C4-2B (cell line): Measurements from ENCODE around the gene IFI16.

Experiments
- ZFX ChIP-seq: fragments of 450-650 bp; IDR thresholded peaks from 2 replicates; pipeline ENCODE4 v1.6.1; 2017
- TF ChIP-seq, protein P1 (sequence below): fragments of 450-650 bp; conservative IDR thresholded peaks from 2 replicates; pipeline ENCODE4 v1.5.1; 2017; ENCODE audit warnings: mild to moderate bottlenecking

DNA sequence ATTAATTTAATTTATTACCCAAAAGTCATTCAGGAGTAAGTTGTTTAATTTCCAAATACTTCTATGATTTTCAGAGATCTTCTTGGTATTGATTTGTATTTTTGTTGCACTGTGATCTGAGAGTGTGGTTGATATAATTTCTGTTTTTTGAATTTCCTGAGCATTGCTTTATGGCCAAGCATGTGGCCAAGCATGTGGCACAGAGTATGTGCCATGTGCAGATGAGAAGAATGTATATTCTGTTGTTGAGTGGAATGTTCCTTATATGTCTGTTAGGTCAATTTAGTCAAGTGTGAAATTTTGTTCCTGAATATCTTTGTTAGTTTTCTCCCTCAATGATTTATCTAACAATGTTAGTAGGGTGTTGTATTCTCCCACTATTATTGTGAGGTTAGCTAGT lies 25.3 kb upstream of the IFI16 start:
- TF ChIP-seq, protein P1, sequence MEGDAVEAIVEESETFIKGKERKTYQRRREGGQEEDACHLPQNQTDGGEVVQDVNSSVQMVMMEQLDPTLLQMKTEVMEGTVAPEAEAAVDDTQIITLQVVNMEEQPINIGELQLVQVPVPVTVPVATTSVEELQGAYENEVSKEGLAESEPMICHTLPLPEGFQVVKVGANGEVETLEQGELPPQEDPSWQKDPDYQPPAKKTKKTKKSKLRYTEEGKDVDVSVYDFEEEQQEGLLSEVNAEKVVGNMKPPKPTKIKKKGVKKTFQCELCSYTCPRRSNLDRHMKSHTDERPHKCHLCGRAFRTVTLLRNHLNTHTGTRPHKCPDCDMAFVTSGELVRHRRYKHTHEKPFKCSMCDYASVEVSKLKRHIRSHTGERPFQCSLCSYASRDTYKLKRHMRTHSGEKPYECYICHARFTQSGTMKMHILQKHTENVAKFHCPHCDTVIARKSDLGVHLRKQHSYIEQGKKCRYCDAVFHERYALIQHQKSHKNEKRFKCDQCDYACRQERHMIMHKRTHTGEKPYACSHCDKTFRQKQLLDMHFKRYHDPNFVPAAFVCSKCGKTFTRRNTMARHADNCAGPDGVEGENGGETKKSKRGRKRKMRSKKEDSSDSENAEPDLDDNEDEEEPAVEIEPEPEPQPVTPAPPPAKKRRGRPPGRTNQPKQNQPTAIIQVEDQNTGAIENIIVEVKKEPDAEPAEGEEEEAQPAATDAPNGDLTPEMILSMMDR = no peak
- no peak for TF ChIP-seq ZFX
